ENCODE measurements around the gene ZBTB11. TPM values are rescaled to one million over a fixed set of nuclear protein-coding genes. Genes with fewer than 3 reads are reported as not detected.

ZBTB11 gene
- total and polyA plus RNA-seq, 2 donors: 19.8 to 23.0 TPM

GRCh38 chr3:101677436-101678286, 729 bp upstream of the ZBTB11 start:
- Histone ChIP-seq H3K27ac (ENCODE audit: low read depth in 1 of 2, low read length in 1 of 2) (peak overlapping the region; percentile 80 to 100), H3K4me3 (ENCODE audit: low read length in 2 of 2) (peak overlapping the region; percentile 96 to 99), H3K4me1 (ENCODE audit: control insufficient read depth in 2 of 2, insufficient read depth in 2 of 2, low read length in 2 of 2) (peaks cover 6 to 14% of the 10 kb centered on the region in 2 donors), H3K36me3 (ENCODE audit: control insufficient read depth in 2 of 2, insufficient read depth in 2 of 2, low read length in 1 of 2) (peaks cover 24 to 30% of the 10 kb centered on the region in 2 donors), H3K27me3 (ENCODE audit: control insufficient read depth in 2 of 2, insufficient read depth in 1 of 2, low read length in 1 of 2) (no peaks in the 10 kb centered on the region), H3K9me3 (ENCODE audit: control insufficient read depth in 2 of 2, insufficient read depth in 1 of 2, low read length in 1 of 2) (no peaks in the 10 kb centered on the region)
- 77% methylated on average over 29 of the region's 29 CpGs for WGBS
- DNase-seq (ENCODE audit: low read depth in 6 of 9, low spot score in 9 of 9): no peak

GRCh38 chr3:101676216-101676764, 642 bp downstream of the ZBTB11 start:
- Histone ChIP-seq H3K27me3 (ENCODE audit: control insufficient read depth in 2 of 2, insufficient read depth in 1 of 2, low read length in 1 of 2) (no peaks in the 10 kb centered on the region), H3K4me1 (ENCODE audit: control insufficient read depth in 2 of 2, insufficient read depth in 2 of 2, low read length in 2 of 2) (peaks cover 6 to 14% of the 10 kb centered on the region in 2 donors), H3K36me3 (ENCODE audit: control insufficient read depth in 2 of 2, insufficient read depth in 2 of 2, low read length in 1 of 2) (peaks cover 12 to 23% of the 10 kb centered on the region in 2 donors), H3K4me3 (ENCODE audit: low read length in 2 of 2) (peak overlapping the region; percentile 96 to 99), H3K27ac (ENCODE audit: low read depth in 1 of 2, low read length in 1 of 2) (peak overlapping the region; percentile 98 to 100), H3K9me3 (ENCODE audit: control insufficient read depth in 2 of 2, insufficient read depth in 1 of 2, low read length in 1 of 2) (no peaks in the 10 kb centered on the region)
- DNase-seq (ENCODE audit: low read depth in 6 of 9, low spot score in 9 of 9): peak; percentile 73 to 96 (median 90)
- under 1% methylated on average over 57 of the region's 57 CpGs for WGBS

GRCh38 chr3:101675709-101676215, 1.2 kb downstream of the ZBTB11 start:
- no peak for DNase-seq (ENCODE audit: low read depth in 6 of 9, low spot score in 9 of 9)
- peak overlapping the region; percentile 96 to 99 for H3K4me3 ChIP-seq (ENCODE audit: low read length in 2 of 2)
- WGBS: 18% methylated on average over 27 of the region's 27 CpGs
- H3K27ac ChIP-seq (ENCODE audit: low read depth in 1 of 2, low read length in 1 of 2): peak overlapping the region; percentile 98 to 100
- H3K36me3 ChIP-seq (ENCODE audit: control insufficient read depth in 2 of 2, insufficient read depth in 2 of 2, low read length in 1 of 2): peaks cover 11 to 22% of the 10 kb centered on the region in 2 donors
- peaks cover 6 to 14% of the 10 kb centered on the region in 2 donors for H3K4me1 ChIP-seq (ENCODE audit: control insufficient read depth in 2 of 2, insufficient read depth in 2 of 2, low read length in 2 of 2)
- H3K27me3 ChIP-seq (ENCODE audit: control insufficient read depth in 2 of 2, insufficient read depth in 1 of 2, low read length in 1 of 2): no peaks in the 10 kb centered on the region
- no peaks in the 10 kb centered on the region for H3K9me3 ChIP-seq (ENCODE audit: control insufficient read depth in 2 of 2, insufficient read depth in 1 of 2, low read length in 1 of 2)

- WGBS: 95% methylated on average over 9 of the region's 9 CpGs
- no peak overlapping the region for H3K27ac ChIP-seq (ENCODE audit: low read depth in 1 of 2, low read length in 1 of 2)
- H3K4me3 ChIP-seq (ENCODE audit: low read length in 2 of 2): no peak overlapping the region
- peaks cover 8 to 21% of the 10 kb centered on the region in 2 donors for H3K36me3 ChIP-seq (ENCODE audit: control insufficient read depth in 2 of 2, insufficient read depth in 2 of 2, low read length in 1 of 2)
- H3K27me3 ChIP-seq (ENCODE audit: control insufficient read depth in 2 of 2, insufficient read depth in 1 of 2, low read length in 1 of 2): no peaks in the 10 kb centered on the region
- DNase-seq (ENCODE audit: low read depth in 6 of 9, low spot score in 9 of 9): no peak
- H3K4me1 ChIP-seq (ENCODE audit: control insufficient read depth in 2 of 2, insufficient read depth in 2 of 2, low read length in 2 of 2): peaks cover 6 to 14% of the 10 kb centered on the region in 2 donors
- H3K9me3 ChIP-seq (ENCODE audit: control insufficient read depth in 2 of 2, insufficient read depth in 1 of 2, low read length in 1 of 2): no peaks in the 10 kb centered on the region
Observed at GRCh38 chr3:101674518-101674917, 2.4 kb downstream of the ZBTB11 start.

- Histone ChIP-seq H3K4me1 (ENCODE audit: control insufficient read depth in 2 of 2, insufficient read depth in 2 of 2, low read length in 2 of 2) (peaks cover 6 to 14% of the 10 kb centered on the region in 2 donors), H3K4me3 (ENCODE audit: low read length in 2 of 2) (no peak overlapping the region), H3K36me3 (ENCODE audit: control insufficient read depth in 2 of 2, insufficient read depth in 2 of 2, low read length in 1 of 2) (peaks cover 8 to 26% of the 10 kb centered on the region in 2 donors), H3K27ac (ENCODE audit: low read depth in 1 of 2, low read length in 1 of 2) (no peak overlapping the region), H3K9me3 (ENCODE audit: control insufficient read depth in 2 of 2, insufficient read depth in 1 of 2, low read length in 1 of 2) (no peaks in the 10 kb centered on the region), H3K27me3 (ENCODE audit: control insufficient read depth in 2 of 2, insufficient read depth in 1 of 2, low read length in 1 of 2) (no peaks in the 10 kb centered on the region)
- whole genome bisulfite sequencing: 96% methylated on average over 13 of the region's 13 CpGs
- no peak for DNase-seq (ENCODE audit: low read depth in 6 of 9, low spot score in 9 of 9)
Observed at GRCh38 chr3:101673953-101674352, 3.0 kb downstream of the ZBTB11 start.

GRCh38 chr3:101671014-101671413, 5.9 kb downstream of the ZBTB11 start:
- peaks cover 2 to 4% of the 10 kb centered on the region in 2 donors for H3K4me1 ChIP-seq (ENCODE audit: control insufficient read depth in 2 of 2, insufficient read depth in 2 of 2, low read length in 2 of 2)
- H3K27ac ChIP-seq (ENCODE audit: low read depth in 1 of 2, low read length in 1 of 2): no peak overlapping the region
- H3K36me3 ChIP-seq (ENCODE audit: control insufficient read depth in 2 of 2, insufficient read depth in 2 of 2, low read length in 1 of 2): peaks cover 22 to 43% of the 10 kb centered on the region in 2 donors
- no peak for DNase-seq (ENCODE audit: low read depth in 6 of 9, low spot score in 9 of 9)
- no peak overlapping the region for H3K4me3 ChIP-seq (ENCODE audit: low read length in 2 of 2)
- no peaks in the 10 kb centered on the region for H3K27me3 ChIP-seq (ENCODE audit: control insufficient read depth in 2 of 2, insufficient read depth in 1 of 2, low read length in 1 of 2)
- WGBS: 95% methylated on average over 5 of the region's 5 CpGs
- no peaks in the 10 kb centered on the region for H3K9me3 ChIP-seq (ENCODE audit: control insufficient read depth in 2 of 2, insufficient read depth in 1 of 2, low read length in 1 of 2)

- H3K36me3 ChIP-seq (ENCODE audit: control insufficient read depth in 2 of 2, insufficient read depth in 2 of 2, low read length in 1 of 2): peaks cover 29 to 71% of the 10 kb centered on the region in 2 donors
- 96% methylated on average over 1 of the region's 1 CpG for WGBS
- no peaks in the 10 kb centered on the region for H3K9me3 ChIP-seq (ENCODE audit: control insufficient read depth in 2 of 2, insufficient read depth in 1 of 2, low read length in 1 of 2)
- no peak overlapping the region for H3K27ac ChIP-seq (ENCODE audit: low read depth in 1 of 2, low read length in 1 of 2)
- no peak for DNase-seq (ENCODE audit: low read depth in 6 of 9, low spot score in 9 of 9)
- H3K27me3 ChIP-seq (ENCODE audit: control insufficient read depth in 2 of 2, insufficient read depth in 1 of 2, low read length in 1 of 2): no peaks in the 10 kb centered on the region
- H3K4me1 ChIP-seq (ENCODE audit: control insufficient read depth in 2 of 2, insufficient read depth in 2 of 2, low read length in 2 of 2): no peaks in the 10 kb centered on the region
- no peak overlapping the region for H3K4me3 ChIP-seq (ENCODE audit: low read length in 2 of 2)
Observed at GRCh38 chr3:101667844-101668243, 9.1 kb downstream of the ZBTB11 start.

GRCh38 chr3:101667331-101667730, 9.6 kb downstream of the ZBTB11 start:
- peaks cover 29 to 75% of the 10 kb centered on the region in 2 donors for H3K36me3 ChIP-seq (ENCODE audit: control insufficient read depth in 2 of 2, insufficient read depth in 2 of 2, low read length in 1 of 2)
- H3K4me1 ChIP-seq (ENCODE audit: control insufficient read depth in 2 of 2, insufficient read depth in 2 of 2, low read length in 2 of 2): no peaks in the 10 kb centered on the region
- H3K9me3 ChIP-seq (ENCODE audit: control insufficient read depth in 2 of 2, insufficient read depth in 1 of 2, low read length in 1 of 2): no peaks in the 10 kb centered on the region
- no peak overlapping the region for H3K27ac ChIP-seq (ENCODE audit: low read depth in 1 of 2, low read length in 1 of 2)
- DNase-seq (ENCODE audit: low read depth in 6 of 9, low spot score in 9 of 9): no peak
- 97% methylated on average over 6 of the region's 6 CpGs for WGBS
- H3K4me3 ChIP-seq (ENCODE audit: low read length in 2 of 2): no peak overlapping the region
- no peaks in the 10 kb centered on the region for H3K27me3 ChIP-seq (ENCODE audit: control insufficient read depth in 2 of 2, insufficient read depth in 1 of 2, low read length in 1 of 2)

- no peaks in the 10 kb centered on the region for H3K9me3 ChIP-seq (ENCODE audit: control insufficient read depth in 2 of 2, insufficient read depth in 1 of 2, low read length in 1 of 2)
- H3K27me3 ChIP-seq (ENCODE audit: control insufficient read depth in 2 of 2, insufficient read depth in 1 of 2, low read length in 1 of 2): no peaks in the 10 kb centered on the region
- DNase-seq (ENCODE audit: low read depth in 6 of 9, low spot score in 9 of 9): no peak
- H3K4me3 ChIP-seq (ENCODE audit: low read length in 2 of 2): no peak overlapping the region
- peaks cover 33 to 78% of the 10 kb centered on the region in 2 donors for H3K36me3 ChIP-seq (ENCODE audit: control insufficient read depth in 2 of 2, insufficient read depth in 2 of 2, low read length in 1 of 2)
- no peak overlapping the region for H3K27ac ChIP-seq (ENCODE audit: low read depth in 1 of 2, low read length in 1 of 2)
- no peaks in the 10 kb centered on the region for H3K4me1 ChIP-seq (ENCODE audit: control insufficient read depth in 2 of 2, insufficient read depth in 2 of 2, low read length in 2 of 2)
Observed at GRCh38 chr3:101665851-101666250, 11.1 kb downstream of the ZBTB11 start.
